HEK293T (cell line): ENCODE measurements around the gene GHR.
"Not testable (repeated sequence)": the region's sequence is repeated elsewhere in the genome, so short reads cannot be mapped to it uniquely, and the experiment has no call there.

Experiments
- CTCF ChIA-PET: fragments of 350-600 bp; formaldehyde crosslinking; extraction: SDS; loops from one replicate; lab custom pipeline; 2021; ENCODE audit warnings: antibody characterized with exemption, inconsistent platforms; lab: Yijun Ruan, JAX
- POLR2A ChIA-PET: fragments of 350-600 bp; formaldehyde crosslinking; extraction: SDS; loops from one replicate; lab custom pipeline; 2020; ENCODE audit warnings: antibody characterized with exemption, inconsistent platforms; lab: Yijun Ruan, JAX
- DNase-seq: peaks from one replicate; pipeline ENCODE4 v3.0.0; 2012; ENCODE audit warnings: mixed read lengths; ENCODE audit errors: extremely low spot score
- ARNT ChIP-seq: fragments of 450-650 bp; IDR thresholded peaks from 2 replicates; pipeline ENCODE4 v1.6.1; 2017; ENCODE audit warnings: mild to moderate bottlenecking
- BHLHE40 ChIP-seq: fragments of 450-650 bp; IDR thresholded peaks from 2 replicates; pipeline ENCODE4 v1.6.1; 2016; ENCODE audit warnings: mild to moderate bottlenecking, moderate library complexity, borderline replicate concordance
- CTBP1 ChIP-seq: fragments of 450-650 bp; IDR thresholded peaks from 2 replicates; pipeline ENCODE4 v1.6.1; 2016; ENCODE audit warnings: borderline replicate concordance
- ELF4 ChIP-seq: fragments of 450-650 bp; IDR thresholded peaks from 2 replicates; pipeline ENCODE4 v1.6.1; 2017; ENCODE audit warnings: antibody characterized with exemption
- FOXA1 ChIP-seq: fragments of 450-650 bp; IDR thresholded peaks from 2 replicates; pipeline ENCODE4 v1.6.1; 2016; ENCODE audit warnings: mild to moderate bottlenecking
- FOXK2 ChIP-seq: fragments of 450-650 bp; IDR thresholded peaks from 2 replicates; pipeline ENCODE4 v1.6.1; 2016; ENCODE audit warnings: mild to moderate bottlenecking
- FOXM1 ChIP-seq: fragments of 450-650 bp; IDR thresholded peaks from 2 replicates; pipeline ENCODE4 v1.6.1; 2017; ENCODE audit warnings: mild to moderate bottlenecking, borderline replicate concordance
- HDGF ChIP-seq: fragments of 450-650 bp; IDR thresholded peaks from 2 replicates; pipeline ENCODE4 v1.6.1; 2017; ENCODE audit warnings: antibody characterized with exemption, borderline replicate concordance
- L3MBTL2 ChIP-seq: fragments of 450-650 bp; conservative IDR thresholded peaks from 2 replicates; pipeline ENCODE4 v1.6.1; 2016; ENCODE audit warnings: mild to moderate bottlenecking
- LEF1 ChIP-seq: fragments of 450-650 bp; IDR thresholded peaks from 2 replicates; pipeline ENCODE4 v1.6.1; 2017; ENCODE audit warnings: mild to moderate bottlenecking, borderline replicate concordance
- NFRKB ChIP-seq: fragments of 450-650 bp; IDR thresholded peaks from 2 replicates; pipeline ENCODE4 v1.6.1; 2016; ENCODE audit warnings: mild to moderate bottlenecking, moderate library complexity
- SP1 ChIP-seq: fragments of 450-650 bp; IDR thresholded peaks from 2 replicates; pipeline ENCODE4 v1.6.1; 2017
- SUZ12 ChIP-seq: fragments of 450-650 bp; IDR thresholded peaks from 2 replicates; pipeline ENCODE4 v1.6.1; 2016; ENCODE audit warnings: mild to moderate bottlenecking
- TARDBP ChIP-seq: fragments of 450-650 bp; IDR thresholded peaks from 2 replicates; pipeline ENCODE4 v1.6.1; 2016
- ZNF384 ChIP-seq: fragments of 450-650 bp; IDR thresholded peaks from 2 replicates; pipeline ENCODE4 v1.6.1; 2016
- TF ChIP-seq, protein P1 (sequence below): fragments of 450-650 bp; IDR thresholded peaks from 2 replicates; pipeline ENCODE4 v1.6.1; 2016

The GHR gene

DNA sequence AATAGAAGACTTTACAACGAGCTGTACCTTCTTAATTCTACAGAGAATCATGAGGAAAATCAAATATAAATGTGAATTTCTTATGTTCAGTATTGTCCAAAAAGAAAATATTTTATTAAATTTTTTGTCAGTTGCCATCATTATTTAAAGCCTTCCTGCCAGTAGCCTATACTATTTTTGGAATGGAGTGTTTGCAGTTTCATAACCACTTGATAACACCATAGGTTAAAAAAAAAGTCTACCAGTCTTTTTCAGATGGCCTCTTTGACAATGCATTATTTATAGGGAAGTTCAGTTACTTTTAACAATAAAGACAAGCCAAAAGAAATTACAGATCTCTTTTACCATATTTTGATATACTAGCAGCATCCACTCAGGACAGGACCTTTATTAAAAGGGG, 253.1 kb downstream of the GHR start:
- DNase-seq, result no peak
- ChIA-PET CTCF (interaction anchor here (0.6 kb wide), 1 partner anchor 18 kb away, joined by 4 read pairs; no protein-coding TSS in a partner anchor), POLR2A (no interaction called here)
- no peak for TF ChIP-seq FOXM1
- TF ChIP-seq SUZ12, result no peak
- TF ChIP-seq LEF1, result no peak
- TF ChIP-seq FOXK2, result no peak
- TF ChIP-seq NFRKB, result no peak

DNA sequence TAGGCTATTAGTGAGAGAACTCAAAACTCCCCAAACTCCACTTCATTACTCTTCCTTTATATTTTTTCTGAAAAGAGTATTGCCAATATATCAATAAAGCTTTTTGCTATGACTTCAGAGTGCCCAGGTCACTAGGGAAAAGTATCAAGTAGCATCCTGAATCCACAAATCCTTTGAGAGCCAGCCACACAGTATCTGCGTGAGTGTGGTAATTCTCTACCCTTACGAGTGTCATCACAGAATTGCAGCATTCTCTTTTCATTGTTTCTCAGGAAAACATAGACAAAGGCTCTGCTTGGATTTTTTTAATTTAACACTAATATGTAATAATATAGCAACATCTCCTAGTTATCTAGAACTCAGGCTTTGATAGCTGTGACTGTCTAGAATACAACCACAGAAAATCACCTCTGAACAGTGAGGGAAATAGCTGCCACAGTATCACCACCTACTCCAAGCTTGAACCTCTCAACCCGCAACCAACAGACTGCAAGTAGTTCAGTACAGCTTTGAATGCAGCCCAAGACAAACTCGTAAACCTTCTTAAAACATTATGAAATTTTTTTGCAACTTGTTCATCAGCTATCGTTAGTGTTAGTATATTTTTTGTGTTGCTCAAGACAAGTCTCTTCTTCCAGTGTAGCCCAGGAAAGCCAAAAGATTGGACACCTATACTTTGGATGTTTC, 254.1 kb downstream of the GHR start:
- ChIA-PET POLR2A (no interaction called here), CTCF (interaction anchor here (0.6 kb wide), 1 partner anchor 535 kb away, joined by 3 read pairs; no protein-coding TSS in a partner anchor)
- DNase-seq, result no peak
- TF ChIP-seq ARNT (no peak), CTBP1 (no peak), L3MBTL2 (no peak), TARDBP (no peak), HDGF (no peak), BHLHE40 (no peak), NFRKB (no peak), ZNF384 (no peak), FOXA1 (no peak), FOXK2 (no peak), FOXM1 (no peak), ELF4 (no peak), LEF1 (no peak), SUZ12 (no peak)
- TF ChIP-seq, protein P1, sequence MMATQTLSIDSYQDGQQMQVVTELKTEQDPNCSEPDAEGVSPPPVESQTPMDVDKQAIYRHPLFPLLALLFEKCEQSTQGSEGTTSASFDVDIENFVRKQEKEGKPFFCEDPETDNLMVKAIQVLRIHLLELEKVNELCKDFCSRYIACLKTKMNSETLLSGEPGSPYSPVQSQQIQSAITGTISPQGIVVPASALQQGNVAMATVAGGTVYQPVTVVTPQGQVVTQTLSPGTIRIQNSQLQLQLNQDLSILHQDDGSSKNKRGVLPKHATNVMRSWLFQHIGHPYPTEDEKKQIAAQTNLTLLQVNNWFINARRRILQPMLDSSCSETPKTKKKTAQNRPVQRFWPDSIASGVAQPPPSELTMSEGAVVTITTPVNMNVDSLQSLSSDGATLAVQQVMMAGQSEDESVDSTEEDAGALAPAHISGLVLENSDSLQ, result no peak

DNA sequence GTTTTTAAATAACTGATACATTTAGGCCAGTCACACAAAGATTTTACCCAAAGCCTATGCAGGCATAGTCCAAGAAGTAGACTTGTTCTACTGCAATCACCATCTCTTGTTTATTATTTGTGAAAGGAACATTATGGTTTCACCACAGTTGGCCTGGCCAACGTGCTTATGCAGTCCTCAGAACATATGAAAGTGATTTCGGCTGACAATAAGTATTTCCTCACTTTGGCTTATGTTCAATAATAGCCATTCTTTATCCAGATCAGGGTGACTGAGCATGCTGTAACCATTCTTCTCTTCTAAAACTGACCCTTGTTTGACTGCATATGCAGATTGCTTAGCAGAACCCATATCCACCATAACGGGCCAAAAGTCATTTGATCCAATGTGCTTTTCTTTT, 256.8 kb downstream of the GHR start:
- ChIA-PET CTCF (no interaction called here), POLR2A (no interaction called here)
- no peak for TF ChIP-seq BHLHE40
- TF ChIP-seq, protein P1, result no peak
- TF ChIP-seq FOXM1, result no peak
- no peak for TF ChIP-seq FOXK2
- no peak for TF ChIP-seq FOXA1
- TF ChIP-seq SP1, result no peak
- no peak for TF ChIP-seq CTBP1
- no peak for TF ChIP-seq ELF4
- no peak for TF ChIP-seq NFRKB
- no peak for TF ChIP-seq SUZ12
- TF ChIP-seq ZNF384, result no peak
- no peak for TF ChIP-seq ARNT
- no peak for TF ChIP-seq L3MBTL2
- no peak for TF ChIP-seq TARDBP
- no peak for DNase-seq

DNA sequence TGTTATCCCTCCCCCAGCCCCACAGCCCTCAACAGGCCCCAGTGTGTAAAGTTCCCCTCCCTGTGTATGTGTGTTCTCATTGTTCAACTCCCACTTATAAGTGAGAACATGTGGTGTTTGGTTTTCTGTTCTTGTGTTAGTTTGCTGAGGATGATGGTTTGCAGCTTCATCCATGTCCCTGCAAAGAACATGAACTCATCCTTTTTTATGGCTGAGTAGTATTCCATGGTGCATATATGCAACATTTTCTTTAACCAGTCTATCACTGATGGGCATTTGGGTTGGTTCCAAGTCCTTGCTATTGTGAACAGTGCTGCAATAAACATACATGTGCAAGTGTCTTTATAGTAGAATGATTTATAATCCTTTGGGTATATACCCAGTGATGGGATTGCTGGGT, 261.8 kb downstream of the GHR start:
- POLR2A ChIA-PET, DNase-seq, CTCF ChIA-PET: not testable (repeated sequence)

DNA sequence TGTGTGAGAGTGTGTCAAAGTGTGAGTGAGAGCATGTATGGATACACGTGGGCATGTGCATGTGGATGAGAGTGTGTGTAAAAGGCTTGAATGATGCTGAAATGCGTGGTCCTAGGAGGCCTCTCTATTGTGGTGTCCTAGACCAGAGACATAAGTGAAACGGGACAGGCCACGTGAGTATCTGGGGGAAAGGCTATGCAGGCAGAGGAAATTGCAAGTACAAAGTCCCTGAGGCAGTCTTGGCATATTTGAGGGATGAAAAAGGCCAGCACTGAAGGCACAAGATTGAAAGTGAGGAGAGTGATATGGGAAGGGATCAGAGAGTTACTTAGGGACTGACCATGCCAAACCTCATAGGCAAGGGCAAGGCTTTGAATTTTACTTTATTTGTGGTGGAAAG, 266.2 kb downstream of the GHR start:
- ChIA-PET CTCF (no interaction called here), POLR2A (no interaction called here)
- TF ChIP-seq HDGF (no peak), BHLHE40 (no peak), NFRKB (no peak), FOXM1 (no peak), ZNF384 (no peak), CTBP1 (no peak), LEF1 (no peak), FOXA1 (no peak), ARNT (no peak), ELF4 (no peak), SP1 (no peak), TARDBP (no peak), SUZ12 (no peak), L3MBTL2 (no peak), FOXK2 (no peak)
- TF ChIP-seq, protein P1, result no peak
- no peak for DNase-seq

DNA sequence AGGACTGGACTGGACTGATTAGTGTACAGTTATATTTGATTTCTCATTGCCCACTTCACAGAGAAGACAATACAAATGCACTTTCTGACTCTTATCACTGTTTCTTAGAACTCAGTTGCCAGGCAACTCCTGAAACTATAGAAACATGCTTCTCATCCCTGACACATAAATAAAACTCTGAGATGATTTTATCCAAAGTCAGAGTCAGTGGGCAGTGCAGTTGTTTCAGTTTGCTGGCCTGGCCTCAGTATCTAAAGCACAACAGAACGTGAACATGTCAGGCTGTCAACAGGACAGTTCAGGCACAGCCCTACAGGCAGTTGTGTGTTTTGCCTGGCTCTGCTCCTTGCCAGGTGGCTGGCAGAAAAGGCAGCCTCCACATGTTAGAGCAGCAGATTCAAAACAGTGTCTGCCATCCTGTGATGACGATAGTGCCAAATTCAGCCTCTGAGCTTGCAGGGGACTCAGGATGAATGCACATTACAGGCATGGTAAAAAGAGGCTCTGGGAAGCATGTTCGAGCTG, 268.2 kb downstream of the GHR start:
- DNase-seq, result no peak
- CTCF ChIA-PET, result no interaction called here
- POLR2A ChIA-PET, result no interaction called here
- no peak for TF ChIP-seq ZNF384
- TF ChIP-seq L3MBTL2, result no peak
